Activated CD4-positive, alpha-beta memory T cell treated with anti-CD3 and anti-CD28 coated beads for 36 hours (primary cell): ENCODE results near the gene CSTF1. TPM values are rescaled to one million over a fixed set of nuclear protein-coding genes. Genes with fewer than 3 reads are reported as not detected.
A peak's percentile ranks its signal among the peaks of the same experiment; 100 is the strongest.

Experiments used
- CTCF ChIA-PET: fragments of 350-600 bp; sonication (Branson Sonifier 250); formaldehyde crosslinking; loops from one replicate; lab custom pipeline; 2021; ENCODE audit warnings: antibody characterized with exemption, inconsistent platforms; lab: Charles Lee
- POLR2A ChIA-PET: fragments of 350-600 bp; sonication (Branson Sonifier 250); formaldehyde crosslinking; loops from one replicate; lab custom pipeline; 2021; ENCODE audit warnings: antibody characterized with exemption; lab: Charles Lee
- DNase-seq: peaks from one replicate; pipeline ENCODE4 v3.0.0-alpha.2; 2020
- H3K27ac Mint-ChIP-seq: one replicate; pipeline ENCODE4 v1.8.0; 2021; ENCODE audit warnings: mixed read lengths
- H3K27me3 Mint-ChIP-seq: one replicate; pipeline ENCODE4 v1.8.0; 2021; ENCODE audit warnings: mixed read lengths
- H3K36me3 Mint-ChIP-seq: one replicate; pipeline ENCODE4 v1.8.0; 2021; ENCODE audit warnings: mixed read lengths
- H3K4me1 Mint-ChIP-seq: one replicate; pipeline ENCODE4 v1.8.0; 2021; ENCODE audit warnings: low read depth, mixed read lengths
- H3K4me3 Mint-ChIP-seq: one replicate; pipeline ENCODE4 v1.8.0; 2021; ENCODE audit warnings: mild to moderate bottlenecking, mixed read lengths
- H3K9me3 Mint-ChIP-seq: one replicate; pipeline ENCODE4 v1.8.0; 2021; ENCODE audit warnings: mixed read lengths
- intact Hi-C: fragments of 100-400 bp; cut with micrococcal nuclease; formaldehyde crosslinking; loops from one replicate; pipeline ENCODE4 v1.15.1; 2023
- total RNA-seq, 2 experiments: library from RNA; stranded (reverse); gene quantifications; one replicate each; pipeline ENCODE4 v1.2.3, GENCODE V29; 2021

CSTF1 gene
- total RNA-seq, 2 experiments from 2014 or later = 53.9 to 56.6 TPM

- H3K27ac Mint-ChIP-seq = peak overlapping the region; percentile 90
- CTCF ChIA-PET = no interaction called here
- POLR2A ChIA-PET = interaction anchor here (0.5 to 1.2 kb wide), 4 partner anchors 11 to 28 kb away, joined by 3 to 5 read pairs (median 4); partner anchors contain the start of gene CASS4
- H3K9me3 Mint-ChIP-seq = no peaks in the 10 kb centered on the region
- intact Hi-C loops = loop anchor here (1.0 to 2.0 kb wide), 4 partner anchors 14 to 28 kb away; partner anchors contain the start of gene RTF2
- H3K4me3 Mint-ChIP-seq = peak overlapping the region; percentile 48
- H3K4me1 Mint-ChIP-seq = peaks cover 45% of the 10 kb centered on the region
- peak; percentile 83 for DNase-seq
- H3K27me3 Mint-ChIP-seq = no peaks in the 10 kb centered on the region
- peaks cover 9% of the 10 kb centered on the region for H3K36me3 Mint-ChIP-seq
Observed at GRCh38 chr20:56440346-56441007, 48.0 kb downstream of the CSTF1 start.

- Mint-ChIP-seq H3K27me3 (no peaks in the 10 kb centered on the region), H3K4me3 (no peak overlapping the region), H3K4me1 (peaks cover 41% of the 10 kb centered on the region), H3K27ac (peak overlapping the region; percentile 66), H3K9me3 (no peaks in the 10 kb centered on the region), H3K36me3 (peaks cover 12% of the 10 kb centered on the region)
- CTCF ChIA-PET = interaction anchor here (0.6 to 1.6 kb wide), 3 partner anchors 9 to 24 kb away, joined by 3 to 4 read pairs (median 3); no protein-coding TSS in a partner anchor
- intact Hi-C loops = no loop called here
- DNase-seq = no peak
- POLR2A ChIA-PET = interaction anchor here (1.0 to 1.6 kb wide), 5 partner anchors 9 to 30 kb away, joined by 3 to 7 read pairs (median 5); partner anchors contain the start of gene CASS4
Observed at GRCh38 chr20:56442389-56443365, 50.2 kb downstream of the CSTF1 start.

- peak overlapping the region; percentile 15 for H3K27ac Mint-ChIP-seq
- H3K27me3 Mint-ChIP-seq = no peaks in the 10 kb centered on the region
- POLR2A ChIA-PET = interaction anchor here (0.7 to 1.2 kb wide), 3 partner anchors 8 to 49 kb away, joined by 3 read pairs; no protein-coding TSS in a partner anchor
- CTCF ChIA-PET = interaction anchor here (0.6 kb wide), 1 partner anchor 10 kb away, joined by 3 read pairs; no protein-coding TSS in a partner anchor
- no peak overlapping the region for H3K4me3 Mint-ChIP-seq
- no peak for DNase-seq
- intact Hi-C loops = no loop called here
- H3K9me3 Mint-ChIP-seq = no peaks in the 10 kb centered on the region
- peaks cover 32% of the 10 kb centered on the region for H3K4me1 Mint-ChIP-seq
- peaks cover 16% of the 10 kb centered on the region for H3K36me3 Mint-ChIP-seq
Observed at GRCh38 chr20:56443654-56444540, 51.5 kb downstream of the CSTF1 start.

- no peak for DNase-seq
- Mint-ChIP-seq H3K9me3 (no peaks in the 10 kb centered on the region), H3K4me3 (no peak overlapping the region), H3K27ac (no peak overlapping the region), H3K27me3 (no peaks in the 10 kb centered on the region), H3K4me1 (peaks cover 23% of the 10 kb centered on the region), H3K36me3 (peaks cover 16% of the 10 kb centered on the region)
- POLR2A ChIA-PET = interaction anchor here (0.7 to 1.2 kb wide), 2 partner anchors 26 to 50 kb away, joined by 3 read pairs; no protein-coding TSS in a partner anchor
- intact Hi-C loops = no loop called here
- CTCF ChIA-PET = interaction anchor here (0.6 kb wide), 1 partner anchor 80 kb away, joined by 3 read pairs; no protein-coding TSS in a partner anchor
Observed at GRCh38 chr20:56445130-56445529, 52.7 kb downstream of the CSTF1 start.

- CTCF ChIA-PET = no interaction called here
- DNase-seq = no peak
- H3K27ac Mint-ChIP-seq = no peak overlapping the region
- peaks cover 13% of the 10 kb centered on the region for H3K36me3 Mint-ChIP-seq
- no peak overlapping the region for H3K4me3 Mint-ChIP-seq
- peaks cover 18% of the 10 kb centered on the region for H3K4me1 Mint-ChIP-seq
- intact Hi-C loops = no loop called here
- POLR2A ChIA-PET = no interaction called here
- H3K9me3 Mint-ChIP-seq = no peaks in the 10 kb centered on the region
- H3K27me3 Mint-ChIP-seq = no peaks in the 10 kb centered on the region
Observed at GRCh38 chr20:56445540-56445939, 53.1 kb downstream of the CSTF1 start.

GRCh38 chr20:56447227-56447626 lies 54.8 kb downstream of the CSTF1 start:
- Mint-ChIP-seq H3K27me3 (no peaks in the 10 kb centered on the region), H3K9me3 (no peaks in the 10 kb centered on the region), H3K4me1 (peaks cover 8% of the 10 kb centered on the region), H3K27ac (no peak overlapping the region), H3K4me3 (no peak overlapping the region), H3K36me3 (peaks cover 23% of the 10 kb centered on the region)
- ChIA-PET POLR2A (no interaction called here), CTCF (no interaction called here)
- intact Hi-C loops = no loop called here
- DNase-seq = no peak

GRCh38 chr20:56449459-56449858 lies 57.0 kb downstream of the CSTF1 start:
- no peaks in the 10 kb centered on the region for H3K9me3 Mint-ChIP-seq
- intact Hi-C loops = no loop called here
- ChIA-PET CTCF (no interaction called here), POLR2A (no interaction called here)
- H3K36me3 Mint-ChIP-seq = peaks cover 24% of the 10 kb centered on the region
- peaks cover 14% of the 10 kb centered on the region for H3K4me1 Mint-ChIP-seq
- no peak for DNase-seq
- H3K27me3 Mint-ChIP-seq = no peaks in the 10 kb centered on the region
- no peak overlapping the region for H3K4me3 Mint-ChIP-seq
- no peak overlapping the region for H3K27ac Mint-ChIP-seq

- H3K27me3 Mint-ChIP-seq = no peaks in the 10 kb centered on the region
- no peak overlapping the region for H3K27ac Mint-ChIP-seq
- POLR2A ChIA-PET = interaction anchor here (1.2 kb wide), 1 partner anchor 8 kb away, joined by 3 read pairs; no protein-coding TSS in a partner anchor
- no peak overlapping the region for H3K4me3 Mint-ChIP-seq
- H3K4me1 Mint-ChIP-seq = peaks cover 29% of the 10 kb centered on the region
- DNase-seq = no peak
- intact Hi-C loops = no loop called here
- no peaks in the 10 kb centered on the region for H3K9me3 Mint-ChIP-seq
- CTCF ChIA-PET = interaction anchor here (0.8 kb wide), 1 partner anchor 52 kb away, joined by 3 read pairs; no protein-coding TSS in a partner anchor
- H3K36me3 Mint-ChIP-seq = peaks cover 21% of the 10 kb centered on the region
Observed at GRCh38 chr20:56451056-56451765, 58.8 kb downstream of the CSTF1 start.

- POLR2A ChIA-PET = interaction anchor here (1.3 to 2.0 kb wide), 3 partner anchors 11 to 41 kb away, joined by 3 to 7 read pairs (median 7); partner anchors contain the start of genes CASS4 and RTF2
- no peaks in the 10 kb centered on the region for H3K27me3 Mint-ChIP-seq
- no peaks in the 10 kb centered on the region for H3K9me3 Mint-ChIP-seq
- peak overlapping the region; percentile 49 for H3K27ac Mint-ChIP-seq
- DNase-seq = no peak
- peaks cover 19% of the 10 kb centered on the region for H3K36me3 Mint-ChIP-seq
- peaks cover 35% of the 10 kb centered on the region for H3K4me1 Mint-ChIP-seq
- no peak overlapping the region for H3K4me3 Mint-ChIP-seq
- intact Hi-C loops = no loop called here
- CTCF ChIA-PET = interaction anchor here (1.2 kb wide), 1 partner anchor 41 kb away, joined by 7 read pairs; the partner anchor contains the start of gene CASS4
Observed at GRCh38 chr20:56453352-56453751, 60.9 kb downstream of the CSTF1 start.

GRCh38 chr20:56454754-56455153 lies 62.3 kb downstream of the CSTF1 start:
- ChIA-PET POLR2A (interaction anchor here (1.0 to 2.0 kb wide), 4 partner anchors 13 to 42 kb away, joined by 3 to 7 read pairs (median 6); partner anchors contain the start of genes CASS4 and RTF2), CTCF (interaction anchor here (1.2 to 1.5 kb wide), 2 partner anchors 21 to 43 kb away, joined by 3 to 7 read pairs; partner anchors contain the start of gene CASS4)
- Mint-ChIP-seq H3K36me3 (peaks cover 17% of the 10 kb centered on the region), H3K4me1 (peaks cover 37% of the 10 kb centered on the region), H3K27ac (peak overlapping the region; percentile 81), H3K9me3 (no peaks in the 10 kb centered on the region), H3K27me3 (no peaks in the 10 kb centered on the region), H3K4me3 (no peak overlapping the region)
- intact Hi-C loops = loop anchor here (1.0 to 2.0 kb wide), 2 partner anchors 14 to 39 kb away; no protein-coding TSS in a partner anchor
- peak; percentile 42 for DNase-seq
